Mammary epithelial cell (primary cell): ENCODE measurements around the gene PARP1.

Experiments used
- CTCF ChIP-seq, 2 donors: IDR thresholded peaks in 1 of 2; conservative IDR thresholded peaks in 1 of 2; 2 replicates each; pipeline ENCODE4 v1.5.1; 2011 to 2012; ENCODE audit warnings: inconsistent platforms in 2 of 2, low read length in 2 of 2, mild to moderate bottlenecking in 2 of 2, control low read depth in 1 of 2, low read depth in 1 of 2; ENCODE audit not compliant: insufficient read depth in 1 of 2; ENCODE audit errors: extremely low read depth in 1 of 2
- EZH2 ChIP-seq: IDR thresholded peaks from 2 replicates; pipeline ENCODE4 v1.6.1; 2012; ENCODE audit warnings: low read length, inconsistent platforms, borderline replicate concordance

DNA sequence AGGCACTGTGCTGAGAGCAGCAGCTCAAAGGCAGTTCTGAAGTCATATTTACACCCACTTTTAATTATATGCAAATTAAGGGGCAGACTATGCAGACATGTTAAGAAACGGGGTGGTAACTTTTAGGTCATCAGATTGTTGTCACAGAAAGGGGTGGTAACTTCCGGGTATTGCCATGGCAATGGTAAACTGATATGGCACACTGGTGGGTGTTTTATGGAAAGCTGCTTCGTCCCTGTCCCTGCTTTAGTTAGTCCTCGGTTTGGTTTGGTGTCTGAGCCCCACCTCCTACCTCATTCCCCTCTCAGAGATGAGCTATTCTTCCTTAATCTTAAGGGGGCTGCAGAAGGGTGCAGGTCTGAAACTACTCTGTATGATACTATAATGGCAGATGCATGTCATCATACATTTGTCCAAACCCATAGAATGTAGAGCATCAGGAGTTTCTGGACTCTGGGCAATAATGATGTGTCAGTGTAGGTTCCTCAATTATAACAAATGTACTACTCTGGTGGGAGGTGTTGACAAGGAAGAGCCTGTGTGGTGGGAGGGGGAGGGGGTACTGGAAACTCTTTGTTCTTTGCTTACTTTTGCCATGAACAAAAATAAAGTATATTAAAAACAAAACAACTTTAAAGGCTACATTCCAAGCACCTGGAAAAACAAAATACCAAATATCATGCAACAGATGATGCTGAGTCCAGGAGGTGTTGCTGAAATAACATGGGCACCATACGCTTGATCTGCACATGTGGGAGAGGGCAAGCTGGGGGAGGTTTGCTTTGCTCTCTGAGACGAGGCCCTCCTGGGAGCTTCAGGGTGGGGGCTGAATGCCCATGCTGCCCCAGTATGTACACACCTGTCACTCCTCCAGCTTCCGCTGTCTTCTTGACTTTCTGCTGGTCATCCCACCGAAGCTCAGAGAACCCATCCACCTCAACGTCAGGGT lies 6.3 kb downstream of the PARP1 start:
- TF ChIP-seq CTCF (conservative IDR thresholded peaks at IDR 0.05 in 1 of 2, IDR thresholded peaks at IDR 0.05 in 1 of 2; ENCODE audit: extremely low read depth in 1 of 2, insufficient read depth in 1 of 2, low read depth in 1 of 2, low read length in 2 of 2) (no peak), EZH2 (no peak)
